HG03439 (cell line): ENCODE measurements around the gene ARIH2.

Source experiments
- ATAC-seq: cut with Tn5 transposase; IDR thresholded peaks from one replicate; pipeline ENCODE4 v1.9.1; 2021; ENCODE audit warnings: mild to moderate bottlenecking, moderate library complexity; ENCODE audit not compliant: unreplicated experiment

ARIH2 gene

DNA sequence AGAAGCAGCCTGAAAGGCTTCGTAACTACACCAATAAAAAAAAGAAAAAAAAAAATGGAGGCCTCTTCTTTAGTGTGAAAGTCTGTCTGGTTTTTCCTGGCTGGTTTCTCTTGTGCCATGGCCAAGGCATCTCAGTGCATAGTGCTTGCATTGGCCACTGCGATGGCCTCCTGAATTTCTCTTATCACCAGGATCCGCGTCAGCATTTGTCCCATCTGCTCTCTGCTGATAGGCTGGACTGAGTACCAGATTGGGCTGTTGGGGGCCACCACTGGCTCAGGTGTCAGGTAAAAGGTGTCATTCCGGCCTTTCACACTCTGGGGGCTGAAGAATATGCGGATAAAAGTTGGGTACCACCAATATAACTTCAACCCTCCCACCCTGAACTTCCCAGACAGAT is 111.7 kb downstream of the ARIH2 start:
- no peak for ATAC-seq

DNA sequence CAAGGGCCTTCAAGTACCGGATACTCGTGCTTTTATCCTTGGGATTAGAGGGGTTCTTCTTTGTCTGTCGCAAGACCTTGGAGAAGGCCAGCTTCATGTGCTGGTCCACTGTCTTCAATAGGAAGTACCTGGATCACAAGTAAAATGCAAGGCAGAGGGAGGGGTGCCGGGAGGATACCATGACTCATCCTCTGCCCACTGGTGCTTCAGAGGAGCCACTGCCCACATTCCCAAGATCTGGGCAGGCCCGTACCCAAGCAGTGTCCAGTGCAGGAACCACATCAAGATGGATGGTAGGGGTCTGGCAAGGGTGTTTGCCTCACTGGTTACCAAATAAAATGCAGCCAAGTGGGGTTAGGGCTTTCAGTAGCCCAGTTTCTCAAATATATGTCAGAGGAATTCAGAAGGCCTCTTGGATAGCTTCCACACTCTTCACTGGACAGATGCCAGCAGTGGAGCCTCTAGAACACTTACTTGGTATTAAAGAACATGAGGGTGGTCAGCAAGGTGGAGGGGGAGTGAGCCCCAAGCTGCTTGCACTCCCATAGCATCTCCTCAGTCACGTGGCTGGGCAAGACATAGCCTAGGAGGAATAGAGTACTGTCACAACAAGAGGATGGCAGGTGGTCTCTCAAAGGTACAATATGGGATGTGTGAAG is 114.1 kb downstream of the ARIH2 start:
- ATAC-seq: no peak

DNA sequence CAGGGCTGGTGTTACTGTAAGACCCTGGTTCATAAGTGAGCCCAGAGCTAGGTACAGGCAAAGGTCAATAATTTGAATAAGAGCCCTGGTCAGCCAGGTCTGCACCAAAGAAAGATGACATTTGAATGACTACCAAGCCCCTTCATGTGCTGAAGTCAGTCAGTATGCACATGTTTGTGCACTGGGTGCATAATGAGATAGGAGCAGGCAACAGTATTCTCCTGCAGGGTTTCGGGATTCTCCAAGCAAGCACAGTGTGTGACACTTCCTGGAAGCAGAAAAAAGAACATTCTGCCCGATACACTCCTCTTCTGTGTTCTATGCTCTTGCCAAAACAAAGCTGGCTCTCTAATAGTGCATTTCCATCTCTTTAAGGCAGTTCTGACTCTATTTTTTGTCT is 116.0 kb downstream of the ARIH2 start:
- ATAC-seq: no peak

DNA sequence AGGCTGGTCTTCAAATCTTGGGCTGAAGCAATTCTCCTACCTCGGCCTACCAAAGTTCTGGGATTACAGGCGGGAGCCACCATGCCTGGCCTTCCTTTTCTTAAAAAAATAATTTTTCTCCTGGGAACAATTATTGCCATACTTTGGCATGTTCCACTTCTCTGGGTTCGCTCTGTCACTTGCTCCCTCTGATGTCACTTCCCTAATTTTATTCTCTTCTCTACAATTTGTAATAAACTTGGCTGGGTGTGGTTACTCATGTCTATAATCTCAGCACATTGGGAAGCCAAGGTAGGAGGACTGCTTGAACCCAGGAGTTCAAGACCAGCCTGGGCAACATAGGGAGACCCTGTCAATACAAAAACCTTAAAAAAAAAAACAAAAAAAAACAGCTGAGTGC is 116.6 kb downstream of the ARIH2 start:
- ATAC-seq: no peak
